PC-3 (cell line): ENCODE measurements around the gene NECAB2. TPM values are rescaled to one million over a fixed set of nuclear protein-coding genes. Genes with fewer than 3 reads are reported as not detected.

Experiments used
- ATAC-seq: fragments of 200-7000 bp; cut with Tn5 transposase; 2 replicates; pipeline ENCODE4 v1.9.1; 2020; ENCODE audit warnings: mild to moderate bottlenecking, moderate library complexity
- BruUV-seq: library from RNA; stranded (reverse); fragments of 400-500 nt; replicated peaks from 2 replicates; lab custom pipeline; 2021; lab: Mats Ljungman, UMichigan
- CTCF ChIA-PET: fragments of 300-600 bp; sonication (Branson Sonifier 250); formaldehyde crosslinking; loops from one replicate; lab custom pipeline; 2022; ENCODE audit warnings: antibody characterized with exemption; lab: Charles Lee
- POLR2A ChIA-PET: fragments of 300-600 bp; sonication (Branson Sonifier 250); formaldehyde crosslinking; loops from one replicate; lab custom pipeline; 2022; ENCODE audit warnings: antibody characterized with exemption; ENCODE audit not compliant: unreplicated experiment; lab: Charles Lee
- DNase-seq: peaks from one replicate; pipeline ENCODE4 v3.0.0-alpha.2; 2015
- H2AFZ ChIP-seq: fragments of 300-600 bp; sonication (generic); 2 replicates; pipeline ENCODE4 v1.6.0; 2016; ENCODE audit warnings: antibody characterized with exemption, low read length
- H3F3A ChIP-seq: fragments of 300-600 bp; sonication (generic); one replicate; pipeline ENCODE4 v1.6.0; 2017; ENCODE audit warnings: antibody characterized with exemption, low read length, control low read depth, mild to moderate bottlenecking; ENCODE audit not compliant: unreplicated experiment
- H3K27ac ChIP-seq: fragments of 300-600 bp; sonication (generic); 2 replicates; pipeline ENCODE4 v1.5.1; 2016; ENCODE audit warnings: mild to moderate bottlenecking, low read length
- H3K27me3 ChIP-seq: fragments of 300-600 bp; sonication (generic); 2 replicates; pipeline ENCODE4 v1.6.1; 2016; ENCODE audit warnings: low read length, mixed read lengths
- H3K36me3 ChIP-seq: fragments of 300-600 bp; sonication (generic); 2 replicates; pipeline ENCODE4 v1.6.1; 2016; ENCODE audit warnings: low read depth, mixed run types, low read length, mixed read lengths
- H3K4me1 ChIP-seq: fragments of 300-600 bp; sonication (generic); 2 replicates; pipeline ENCODE4 v1.5.1; 2016; ENCODE audit warnings: low read length; ENCODE audit not compliant: insufficient read depth
- H3K4me2 ChIP-seq: fragments of 300-600 bp; sonication (generic); 2 replicates; pipeline ENCODE4 v1.6.0; 2016; ENCODE audit warnings: low read length
- H3K4me3 ChIP-seq: fragments of 300-600 bp; sonication (generic); 2 replicates; pipeline ENCODE4 v1.5.1; 2016; ENCODE audit warnings: mild to moderate bottlenecking, low read length, mixed read lengths
- H3K79me2 ChIP-seq: fragments of 300-600 bp; sonication (generic); 2 replicates; pipeline ENCODE4 v1.6.1; 2017; ENCODE audit warnings: low read length, mixed read lengths
- H3K9ac ChIP-seq: fragments of 300-600 bp; sonication (generic); 2 replicates; pipeline ENCODE4 v1.6.0; 2016; ENCODE audit warnings: mild to moderate bottlenecking, low read length
- H3K9me2 ChIP-seq: fragments of 300-600 bp; sonication (generic); replicated peaks from 2 replicates; pipeline ENCODE4 v1.6.1; 2016; ENCODE audit warnings: mixed run types, low read length, mixed read lengths
- H3K9me3 ChIP-seq: fragments of 300-600 bp; sonication (generic); 2 replicates; pipeline ENCODE4 v1.6.1; 2016; ENCODE audit warnings: low read length, mixed read lengths
- H4K20me1 ChIP-seq: fragments of 300-600 bp; sonication (generic); 2 replicates; pipeline ENCODE4 v1.6.1; 2016; ENCODE audit warnings: low read length, mixed read lengths
- CTCF ChIP-seq: fragments of 300-600 bp; sonication (generic); conservative IDR thresholded peaks from 2 replicates; pipeline ENCODE4 v1.5.1; 2017; ENCODE audit warnings: antibody characterized with exemption, low read depth, mild to moderate bottlenecking, low read length
- EZH2 ChIP-seq: fragments of 300-600 bp; sonication (generic); IDR thresholded peaks from one replicate; pipeline ENCODE4 v1.6.1; 2017; ENCODE audit warnings: antibody characterized with exemption, mild to moderate bottlenecking, low read length; ENCODE audit not compliant: unreplicated experiment
- EZH2phosphoT487 ChIP-seq: fragments of 300-600 bp; sonication (generic); IDR thresholded peaks from 2 replicates; pipeline ENCODE4 v1.6.1; 2018; ENCODE audit warnings: mild to moderate bottlenecking, antibody characterized with exemption, low read length, borderline replicate concordance
- intact Hi-C: fragments of 100-400 bp; cut with micrococcal nuclease; formaldehyde crosslinking; loops from 2 replicates; pipeline ENCODE4 v1.9.0; 2023
- total RNA-seq: library from RNA; depleted of rRNA; stranded (reverse); fragments of >200 nt; gene quantifications from 2 replicates; pipeline ENCODE4 v1.2.3, GENCODE V29; 2014

Gene NECAB2
- total RNA-seq, 1 experiment from 2014 or later: 0.22 TPM

DNA sequence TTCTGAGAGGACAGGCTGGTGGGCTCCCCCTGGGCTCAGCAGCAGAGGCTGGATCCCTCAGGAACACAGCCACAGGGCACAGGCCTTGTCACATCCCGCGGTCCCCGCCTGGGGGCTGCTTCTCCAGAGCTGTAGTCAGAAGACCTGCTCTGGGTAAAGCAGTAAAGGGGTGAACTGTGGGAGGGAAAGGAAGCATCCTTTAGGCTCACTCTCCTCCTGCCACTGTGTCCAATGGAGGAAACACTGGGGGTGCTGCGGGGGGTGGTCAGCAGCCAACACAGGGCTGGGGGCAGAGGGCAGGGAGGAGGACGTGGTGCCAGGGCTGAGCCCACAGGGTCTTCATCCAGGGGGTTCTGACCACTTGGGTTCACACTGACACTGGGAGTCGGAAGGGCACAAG lies 79.6 kb downstream of the NECAB2 start:
- no peak overlapping the region for H2AFZ ChIP-seq
- H4K20me1 ChIP-seq: no peaks in the 10 kb centered on the region
- H3K27ac ChIP-seq: no peak overlapping the region
- no peak overlapping the region for H3K9ac ChIP-seq
- CTCF ChIA-PET: no interaction called here
- H3K9me2 ChIP-seq: no peaks in the 10 kb centered on the region
- no peak for DNase-seq
- H3K36me3 ChIP-seq: no peaks in the 10 kb centered on the region
- no peaks in the 10 kb centered on the region for H3F3A ChIP-seq
- POLR2A ChIA-PET: no interaction called here
- no peak for ATAC-seq
- no peak overlapping the region for H3K4me3 ChIP-seq
- BruUV-seq: no TSS peak
- H3K79me2 ChIP-seq: no peaks in the 10 kb centered on the region
- TF ChIP-seq EZH2phosphoT487 (no peak), CTCF (no peak), EZH2 (no peak)
- intact Hi-C loops: no loop called here
- no peaks in the 10 kb centered on the region for H3K4me1 ChIP-seq
- no peak overlapping the region for H3K4me2 ChIP-seq
- H3K27me3 ChIP-seq: no peaks in the 10 kb centered on the region
- H3K9me3 ChIP-seq: no peaks in the 10 kb centered on the region

DNA sequence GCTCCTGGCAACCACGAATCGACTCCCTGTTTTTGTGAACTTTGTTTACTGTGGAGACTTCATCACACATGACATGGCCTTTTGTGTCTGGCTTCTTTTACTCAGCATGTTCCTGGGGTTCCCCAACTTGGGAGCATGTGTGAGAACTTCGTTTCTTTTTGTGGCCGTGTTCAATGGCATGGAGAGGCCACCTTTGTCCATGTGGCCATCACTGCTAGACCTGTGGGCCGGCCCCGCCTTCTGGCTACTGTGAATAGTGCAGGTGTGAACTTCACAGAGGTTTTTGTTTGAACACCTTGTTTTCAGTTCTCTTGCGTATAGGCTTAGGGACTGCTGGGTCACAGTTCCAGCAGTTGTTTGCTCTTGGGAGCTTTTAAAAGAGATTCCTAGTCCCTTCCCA lies 80.2 kb downstream of the NECAB2 start:
- H3F3A ChIP-seq: no peaks in the 10 kb centered on the region
- ATAC-seq: 0 out of 2 replicates have a peak, but pooled peaks have one; percentile 29

DNA sequence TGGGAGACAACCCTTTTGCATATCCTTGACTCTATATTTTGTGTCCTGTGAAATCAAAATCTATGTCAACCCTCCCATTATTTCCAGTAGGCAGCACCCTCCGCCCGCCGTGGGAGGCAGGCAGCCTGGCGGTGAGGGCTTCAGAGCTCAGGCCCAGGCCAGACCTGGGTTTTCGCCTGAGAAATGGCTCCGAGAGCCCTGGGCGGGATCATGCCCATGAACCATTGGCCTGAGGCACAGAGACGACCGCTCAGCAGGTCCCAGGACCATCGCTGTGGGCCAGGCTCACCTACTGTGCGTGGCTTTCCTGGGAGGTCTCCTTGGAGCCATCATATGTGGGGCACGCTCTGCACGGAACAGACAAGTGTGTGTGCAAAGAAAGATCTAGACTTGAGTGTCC lies 80.8 kb downstream of the NECAB2 start:
- TF ChIP-seq EZH2phosphoT487 (no peak), CTCF (no peak), EZH2 (no peak)
- Histone ChIP-seq H3K79me2 (no peaks in the 10 kb centered on the region), H3K27me3 (no peaks in the 10 kb centered on the region), H4K20me1 (no peaks in the 10 kb centered on the region), H3K9ac (no peak overlapping the region), H3K36me3 (no peaks in the 10 kb centered on the region), H3K4me1 (no peaks in the 10 kb centered on the region), H3F3A (no peaks in the 10 kb centered on the region), H3K9me2 (no peaks in the 10 kb centered on the region), H3K4me3 (no peak overlapping the region), H3K4me2 (no peak overlapping the region), H3K27ac (no peak overlapping the region), H3K9me3 (no peaks in the 10 kb centered on the region), H2AFZ (no peak overlapping the region)
- ATAC-seq (no peak), DNase-seq (no peak)
- BruUV-seq: no TSS peak
- ChIA-PET POLR2A (no interaction called here), CTCF (no interaction called here)
- intact Hi-C loops: no loop called here

More for the DNA sequence above, 80.2 kb downstream of the NECAB2 start:
- no peak overlapping the region for H3K27ac ChIP-seq
- H3K9ac ChIP-seq: no peak overlapping the region
- H3K4me1 ChIP-seq: no peaks in the 10 kb centered on the region
- H3K27me3 ChIP-seq: no peaks in the 10 kb centered on the region
- no peak overlapping the region for H3K4me2 ChIP-seq
- no peaks in the 10 kb centered on the region for H3K36me3 ChIP-seq
- H2AFZ ChIP-seq: no peak overlapping the region
- no peaks in the 10 kb centered on the region for H3K79me2 ChIP-seq
- peak; percentile 28 for DNase-seq
- no peak overlapping the region for H3K4me3 ChIP-seq
- H4K20me1 ChIP-seq: no peaks in the 10 kb centered on the region
- ChIA-PET POLR2A (no interaction called here), CTCF (no interaction called here)
- BruUV-seq: no TSS peak
- no peaks in the 10 kb centered on the region for H3K9me2 ChIP-seq
- peak; percentile 43; the same call in 1 of the 2 replicates for TF ChIP-seq CTCF
- no peak for TF ChIP-seq EZH2phosphoT487
- no peaks in the 10 kb centered on the region for H3K9me3 ChIP-seq
- intact Hi-C loops: no loop called here
